Upper lobe of left lung (tissue), 6 donors: ENCODE measurements around the gene PIP4K2C. TPM values are rescaled to one million over a fixed set of nuclear protein-coding genes. Genes with fewer than 3 reads are reported as not detected.
"Not testable (repeated sequence)": the region's sequence is repeated elsewhere in the genome, so short reads cannot be mapped to it uniquely, and the experiment has no call there.

Experiments used
- ATAC-seq, 2 donors: fragments of 200-7000 bp; cut with Tn5 transposase; one replicate each; pipeline ENCODE4 v1.9.1; 2022; ENCODE audit warnings: mild to moderate bottlenecking in 2 of 2, moderate library complexity in 2 of 2; ENCODE audit not compliant: low FRiP score in 2 of 2
- DNase-seq, 2 donors: peaks; one replicate each; pipeline ENCODE4 v3.0.0-alpha.2; 2019 to 2020
- H3K27ac ChIP-seq, 4 donors: fragments of 200-600 bp; sonication (generic); one replicate each; pipeline ENCODE4 v1.5.1; 2016 to 2019
- H3K27me3 ChIP-seq, 4 donors: fragments of 200-600 bp; sonication (generic); one replicate each; pipeline ENCODE4 v1.5.1; 2017 to 2019
- H3K36me3 ChIP-seq, 4 donors: fragments of 200-600 bp; sonication (generic); one replicate each; pipeline ENCODE4 v1.5.1; 2016 to 2019
- H3K4me1 ChIP-seq, 4 donors: fragments of 200-600 bp; sonication (generic); one replicate each; pipeline ENCODE4 v1.5.1; 2018 to 2019
- H3K4me3 ChIP-seq, 4 donors: fragments of 200-600 bp; sonication (generic); one replicate each; pipeline ENCODE4 v1.5.1; 2017 to 2019; ENCODE audit warnings: mild to moderate bottlenecking in 2 of 4, moderate library complexity in 1 of 4
- H3K9me3 ChIP-seq, 4 donors: fragments of 200-600 bp; sonication (generic); one replicate each; pipeline ENCODE4 v1.5.1; 2018 to 2019
- EP300 ChIP-seq, 4 donors: sonication (generic); formaldehyde crosslinking; IDR thresholded peaks; one replicate each; pipeline ENCODE4 v1.5.1; 2017; ENCODE audit warnings: antibody characterized with exemption in 4 of 4, control low read depth in 2 of 4
- POLR2A ChIP-seq, 4 donors: fragments of 450-650 bp; IDR thresholded peaks; one replicate each; pipeline ENCODE4 v1.5.1; 2016 to 2017; ENCODE audit warnings: antibody characterized with exemption in 4 of 4, mild to moderate bottlenecking in 2 of 4
- POLR2AphosphoS5 ChIP-seq, 2 donors: sonication (generic); formaldehyde crosslinking; IDR thresholded peaks; one replicate each; pipeline ENCODE4 v1.5.1; 2017; ENCODE audit warnings: antibody characterized with exemption in 2 of 2
- WGBS, 2 donors: methylation state at CpG; one replicate each; pipeline ENCODE4 v1.1.5; 2017 to 2018; 5-methylcytosine and 5-hydroxymethylcytosine counted together
- total RNA-seq, 6 donors: library from RNA; depleted of rRNA in 4 of 6; stranded (reverse); fragments of >200 nt in 4 of 6; gene quantifications; one replicate each; pipeline versions ENCODE4 v1.1.0 to v1.2.1, GENCODE V29; 2016 to 2021
- TF ChIP-seq, protein P1 (sequence below), 6 experiments: fragments of 450-650 bp in 4 of 6; fragments of 200-600 bp in 2 of 6; sonication (generic) in 2 of 6; IDR thresholded peaks; one replicate each; pipeline ENCODE4 v1.5.1; 2016 to 2019; ENCODE audit warnings: antibody characterized with exemption in 6 of 6
- donor health status: DM: no; HTN: no; CAD: no; lungs with moderate emphysema.
- donor health status: DM: no; HTN: yes; CAD: no; lungs with severe emphysema.

The PIP4K2C gene
- total RNA-seq, 6 donors from 2014 or later = 13.4 to 56.7 (median 30.7) TPM

DNA sequence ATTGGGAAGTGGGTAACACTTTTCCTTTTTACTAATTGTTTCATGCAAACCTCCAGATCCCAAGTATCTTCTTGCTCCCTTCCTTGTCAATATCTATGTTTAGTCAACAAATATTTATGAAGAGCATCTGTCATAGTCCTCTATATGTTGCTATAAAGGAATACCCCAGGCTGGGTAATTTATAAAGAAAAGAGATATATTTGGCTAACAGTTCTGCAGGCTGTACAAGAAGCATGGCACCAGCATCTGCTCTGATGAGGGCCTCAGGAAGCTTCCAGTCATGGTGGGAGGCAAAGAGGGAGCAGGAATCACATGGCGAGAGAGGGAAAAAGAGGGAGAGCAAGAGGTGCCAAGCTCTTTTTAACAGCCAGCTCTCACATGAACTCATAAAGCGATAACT lies 36.5 kb upstream of the PIP4K2C start:
- Histone ChIP-seq H3K27me3 (peaks cover 0 to 13% (median 8%) of the 10 kb centered on the region in 4 donors), H3K9me3 (no peaks in the 10 kb centered on the region), H3K4me1 (peaks cover 7 to 12% (median 9%) of the 10 kb centered on the region in 4 donors), H3K27ac (no peak overlapping the region), H3K36me3 (no peaks in the 10 kb centered on the region), H3K4me3 (no peak overlapping the region)
- ATAC-seq (no peak), DNase-seq (no peak)
- WGBS, 2 donors = 86 to 90% methylated on average over 2 of the region's 2 CpGs
- TF ChIP-seq POLR2AphosphoS5 (IDR thresholded peaks at IDR 0.05) = no peak
- TF ChIP-seq POLR2A (IDR thresholded peaks at IDR 0.05) = no peak
- TF ChIP-seq EP300 (IDR thresholded peaks at IDR 0.05) = no peak
- TF ChIP-seq, protein P1, sequence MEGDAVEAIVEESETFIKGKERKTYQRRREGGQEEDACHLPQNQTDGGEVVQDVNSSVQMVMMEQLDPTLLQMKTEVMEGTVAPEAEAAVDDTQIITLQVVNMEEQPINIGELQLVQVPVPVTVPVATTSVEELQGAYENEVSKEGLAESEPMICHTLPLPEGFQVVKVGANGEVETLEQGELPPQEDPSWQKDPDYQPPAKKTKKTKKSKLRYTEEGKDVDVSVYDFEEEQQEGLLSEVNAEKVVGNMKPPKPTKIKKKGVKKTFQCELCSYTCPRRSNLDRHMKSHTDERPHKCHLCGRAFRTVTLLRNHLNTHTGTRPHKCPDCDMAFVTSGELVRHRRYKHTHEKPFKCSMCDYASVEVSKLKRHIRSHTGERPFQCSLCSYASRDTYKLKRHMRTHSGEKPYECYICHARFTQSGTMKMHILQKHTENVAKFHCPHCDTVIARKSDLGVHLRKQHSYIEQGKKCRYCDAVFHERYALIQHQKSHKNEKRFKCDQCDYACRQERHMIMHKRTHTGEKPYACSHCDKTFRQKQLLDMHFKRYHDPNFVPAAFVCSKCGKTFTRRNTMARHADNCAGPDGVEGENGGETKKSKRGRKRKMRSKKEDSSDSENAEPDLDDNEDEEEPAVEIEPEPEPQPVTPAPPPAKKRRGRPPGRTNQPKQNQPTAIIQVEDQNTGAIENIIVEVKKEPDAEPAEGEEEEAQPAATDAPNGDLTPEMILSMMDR (IDR thresholded peaks at IDR 0.05) = no peak

DNA sequence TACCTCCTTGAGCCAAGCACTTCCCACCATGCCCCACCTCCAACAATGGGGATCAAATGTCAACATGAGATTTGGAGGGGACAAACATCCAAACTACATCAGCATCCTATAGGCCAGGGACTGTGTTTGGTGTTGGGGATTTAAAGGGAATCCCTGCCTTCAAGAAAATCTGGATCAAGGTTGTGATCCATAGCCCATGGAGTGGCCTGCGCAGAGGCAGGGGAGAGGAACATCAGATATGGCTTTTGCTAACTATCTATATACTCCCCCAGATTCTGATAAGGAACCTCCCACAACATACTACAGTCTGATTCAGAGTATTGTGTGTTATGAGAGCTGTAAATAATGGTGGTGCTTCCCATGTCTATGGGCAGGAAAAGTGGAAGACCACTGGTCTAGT lies 36.1 kb upstream of the PIP4K2C start:
- no peak for DNase-seq
- H3K27me3 ChIP-seq = peaks cover 0 to 9% (median 4%) of the 10 kb centered on the region in 4 donors
- ATAC-seq = no peak
- TF ChIP-seq EP300 (IDR thresholded peaks at IDR 0.05) = no peak
- no peak for TF ChIP-seq POLR2A (IDR thresholded peaks at IDR 0.05)
- no peak for TF ChIP-seq POLR2AphosphoS5 (IDR thresholded peaks at IDR 0.05)
- H3K4me1 ChIP-seq = peaks cover 4 to 8% (median 5%) of the 10 kb centered on the region in 4 donors
- no peak overlapping the region for H3K27ac ChIP-seq
- 93 to 100% methylated on average over 1 of the region's 1 CpG for WGBS, 2 donors
- no peak overlapping the region for H3K4me3 ChIP-seq
- no peaks in the 10 kb centered on the region for H3K36me3 ChIP-seq
- H3K9me3 ChIP-seq = no peaks in the 10 kb centered on the region

DNA sequence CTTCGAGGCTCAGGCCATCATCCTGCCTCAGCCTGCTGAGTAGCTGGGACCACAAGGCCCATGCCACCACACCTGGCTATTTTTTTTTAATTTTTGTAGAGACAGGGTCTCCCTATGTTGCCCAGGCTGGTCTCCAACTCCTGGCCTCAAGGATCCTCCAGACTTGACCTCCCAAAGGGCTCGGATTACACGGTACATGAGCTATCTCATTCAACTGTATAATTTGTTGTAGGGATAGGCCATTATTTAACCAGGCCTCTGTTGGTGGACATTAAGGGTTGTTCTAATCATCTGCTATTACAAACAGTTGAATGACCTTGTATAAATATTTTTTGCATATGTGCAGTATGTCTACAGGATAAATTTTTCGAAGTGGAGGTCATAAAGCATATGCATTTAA lies 32.1 kb upstream of the PIP4K2C start:
- Histone ChIP-seq H3K36me3 (no peaks in the 10 kb centered on the region), H3K27ac (no peak overlapping the region), H3K9me3 (no peaks in the 10 kb centered on the region), H3K4me1 (no peaks in the 10 kb centered on the region), H3K27me3 (no peaks in the 10 kb centered on the region), H3K4me3 (no peak overlapping the region)
- WGBS, 2 donors = 84 to 85% methylated on average over 4 of the region's 4 CpGs
- no peak for ATAC-seq
- no peak for TF ChIP-seq POLR2A (IDR thresholded peaks at IDR 0.05)
- no peak for TF ChIP-seq POLR2AphosphoS5 (IDR thresholded peaks at IDR 0.05)
- no peak for TF ChIP-seq EP300 (IDR thresholded peaks at IDR 0.05)
- TF ChIP-seq, protein P1 (IDR thresholded peaks at IDR 0.05) = no peak
- no peak for DNase-seq

DNA sequence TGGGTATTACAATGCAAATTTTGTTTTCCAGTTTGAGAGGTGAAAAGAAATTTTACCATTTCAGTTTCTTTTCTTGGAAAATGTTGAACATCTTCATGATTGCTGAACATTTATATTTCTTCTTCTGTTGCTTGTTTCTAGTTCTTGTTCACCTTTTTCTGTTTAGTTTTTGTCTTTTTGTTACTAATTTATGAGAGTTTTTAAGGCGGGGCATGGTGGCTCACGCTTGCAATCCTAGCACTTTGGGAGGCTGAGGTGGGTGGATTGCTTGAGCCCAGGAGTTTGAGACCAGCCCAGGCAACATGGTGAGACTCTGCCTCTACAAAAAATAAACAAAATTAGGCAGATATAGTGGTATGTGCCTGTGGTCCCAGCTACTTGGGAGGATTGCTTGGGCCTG lies 30.5 kb upstream of the PIP4K2C start:
- 93 to 96% methylated on average over 2 of the region's 2 CpGs for WGBS, 2 donors
- Histone ChIP-seq H3K9me3 (no peaks in the 10 kb centered on the region), H3K4me3 (no peak overlapping the region), H3K4me1 (no peaks in the 10 kb centered on the region), H3K27me3 (no peaks in the 10 kb centered on the region), H3K36me3 (no peaks in the 10 kb centered on the region), H3K27ac (no peak overlapping the region)
- ATAC-seq = no peak
- no peak for DNase-seq
- TF ChIP-seq, protein P1 (IDR thresholded peaks at IDR 0.05) = no peak
- TF ChIP-seq EP300 (IDR thresholded peaks at IDR 0.05) = no peak
- TF ChIP-seq POLR2A (IDR thresholded peaks at IDR 0.05) = no peak
- TF ChIP-seq POLR2AphosphoS5 (IDR thresholded peaks at IDR 0.05) = no peak

DNA sequence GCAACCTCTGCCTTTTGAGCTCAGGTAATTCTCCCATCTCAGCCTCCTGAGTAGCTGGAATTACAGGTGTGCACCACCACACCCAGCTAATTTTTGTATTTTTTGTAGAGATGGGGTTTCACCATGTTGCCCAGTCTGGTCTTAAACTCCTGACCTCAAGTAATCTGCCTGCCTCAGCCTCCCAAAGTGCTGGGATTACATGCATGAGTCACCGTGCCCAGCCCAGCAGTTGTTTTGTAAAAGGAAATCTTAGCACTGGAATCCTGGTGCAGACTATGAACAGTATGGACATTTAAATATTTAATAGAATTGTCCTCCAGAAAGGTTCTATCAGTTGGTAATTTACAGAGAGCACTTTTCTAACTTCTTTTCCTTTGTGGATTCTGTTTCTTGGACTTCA lies 29.9 kb upstream of the PIP4K2C start:
- not testable (repeated sequence) for DNase-seq

DNA sequence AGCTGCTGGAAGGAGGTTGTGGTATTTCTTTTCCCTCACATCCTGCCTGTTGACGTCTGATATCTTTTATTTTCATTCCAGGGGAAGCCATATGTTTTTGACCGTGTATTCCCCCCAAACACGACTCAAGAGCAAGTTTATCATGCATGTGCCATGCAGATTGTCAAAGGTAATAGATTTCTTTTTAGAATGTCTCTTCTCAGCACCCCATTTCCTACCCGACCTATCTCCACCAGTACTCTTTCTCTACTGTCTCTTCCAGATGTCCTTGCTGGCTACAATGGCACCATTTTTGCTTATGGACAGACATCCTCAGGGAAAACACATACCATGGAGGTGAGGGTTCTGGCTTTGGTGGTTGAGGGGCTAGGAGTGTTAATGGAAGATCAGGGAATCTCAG lies 27.6 kb upstream of the PIP4K2C start:
- no peaks in the 10 kb centered on the region for H3K36me3 ChIP-seq
- no peaks in the 10 kb centered on the region for H3K4me1 ChIP-seq
- H3K27ac ChIP-seq = no peak overlapping the region
- no peak for ATAC-seq
- TF ChIP-seq EP300 (IDR thresholded peaks at IDR 0.05) = no peak
- TF ChIP-seq POLR2AphosphoS5 (IDR thresholded peaks at IDR 0.05) = no peak
- TF ChIP-seq, protein P1 (IDR thresholded peaks at IDR 0.05) = no peak
- TF ChIP-seq POLR2A (IDR thresholded peaks at IDR 0.05) = no peak
- H3K27me3 ChIP-seq = no peaks in the 10 kb centered on the region
- no peak overlapping the region for H3K4me3 ChIP-seq
- no peak for DNase-seq
- no peaks in the 10 kb centered on the region for H3K9me3 ChIP-seq
- WGBS, 2 donors = 53 to 58% methylated on average over 4 of the region's 4 CpGs

More for the DNA sequence above, 29.9 kb upstream of the PIP4K2C start:
- not testable (repeated sequence) for ATAC-seq, H3K27me3 ChIP-seq, H3K9me3 ChIP-seq, H3K4me1 ChIP-seq, H3K4me3 ChIP-seq, H3K36me3 ChIP-seq, H3K27ac ChIP-seq
- WGBS, 2 donors = 60 to 68% methylated on average over 1 of the region's 1 CpG
